ENCODE measurements around the gene ZNF286A.
A peak's percentile ranks its signal among the peaks of the same experiment; 100 is the strongest.
"Not testable (repeated sequence)": the region's sequence is repeated elsewhere in the genome, so short reads cannot be mapped to it uniquely, and the experiment has no call there.

ZNF286A gene

DNA sequence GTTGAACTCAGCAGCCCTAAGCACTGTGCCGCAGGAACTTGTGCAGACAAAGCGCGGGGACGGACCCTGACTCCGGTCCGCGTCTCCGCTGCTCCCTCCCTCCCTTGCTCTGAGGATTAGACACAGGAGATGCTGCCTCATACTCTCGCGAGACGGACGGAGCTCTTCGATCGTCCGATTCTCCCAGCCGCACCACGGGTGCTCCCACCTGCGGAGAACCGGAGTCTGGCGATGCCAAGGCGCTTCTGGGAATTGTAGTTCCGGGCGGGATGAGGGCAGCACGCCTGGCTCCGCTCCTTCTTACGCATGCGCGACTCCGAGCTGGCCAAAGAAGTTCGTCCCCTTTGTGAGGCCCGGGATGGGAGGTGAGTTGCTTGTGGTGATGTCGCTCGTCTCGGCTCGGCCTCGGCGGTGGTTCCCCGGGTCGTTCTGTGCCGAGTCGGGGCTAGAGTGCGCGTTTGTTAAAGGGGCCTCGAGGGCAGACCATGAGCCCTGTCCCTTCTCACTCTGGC, at the start of gene ZNF286A:
TSS of gene ZNF286A (plus strand) at position 340 of the 512 bp plus-strand sequence. CDS start 578 bp downstream, outside the sequence.
- H3K27me3 ChIP-seq (ENCODE audit: control insufficient read depth, insufficient read depth, low read length); H3K36me3 ChIP-seq (ENCODE audit: control insufficient read depth, insufficient read depth, low read length); H3K9ac ChIP-seq (ENCODE audit: low read length); H3K4me1 ChIP-seq (ENCODE audit: control insufficient read depth, insufficient read depth, low read length): not testable (repeated sequence)
- peak within 1 kb of the TSS; percentile 59 for H3K27ac ChIP-seq (ENCODE audit: low read depth, low read length)
- H3K4me3 ChIP-seq (ENCODE audit: low read length): peak within 1 kb of the TSS; percentile 77

- Histone ChIP-seq H3K4me3 (ENCODE audit: low read length) (peak overlapping the region; percentile 14), H3K27ac (ENCODE audit: low read depth, low read length) (peak overlapping the region; percentile 6), H3K27me3 (ENCODE audit: control insufficient read depth, insufficient read depth, low read length) (no peaks in the 10 kb centered on the region), H3K9ac (ENCODE audit: low read length) (no peak overlapping the region), H3K36me3 (ENCODE audit: control insufficient read depth, insufficient read depth, low read length) (no peaks in the 10 kb centered on the region), H3K4me1 (ENCODE audit: control insufficient read depth, insufficient read depth, low read length) (peaks cover 10% of the 10 kb centered on the region)
These were observed 49.6 kb upstream of the ZNF286A start for GRCh38 chr17:15649861-15650421.

DNA sequence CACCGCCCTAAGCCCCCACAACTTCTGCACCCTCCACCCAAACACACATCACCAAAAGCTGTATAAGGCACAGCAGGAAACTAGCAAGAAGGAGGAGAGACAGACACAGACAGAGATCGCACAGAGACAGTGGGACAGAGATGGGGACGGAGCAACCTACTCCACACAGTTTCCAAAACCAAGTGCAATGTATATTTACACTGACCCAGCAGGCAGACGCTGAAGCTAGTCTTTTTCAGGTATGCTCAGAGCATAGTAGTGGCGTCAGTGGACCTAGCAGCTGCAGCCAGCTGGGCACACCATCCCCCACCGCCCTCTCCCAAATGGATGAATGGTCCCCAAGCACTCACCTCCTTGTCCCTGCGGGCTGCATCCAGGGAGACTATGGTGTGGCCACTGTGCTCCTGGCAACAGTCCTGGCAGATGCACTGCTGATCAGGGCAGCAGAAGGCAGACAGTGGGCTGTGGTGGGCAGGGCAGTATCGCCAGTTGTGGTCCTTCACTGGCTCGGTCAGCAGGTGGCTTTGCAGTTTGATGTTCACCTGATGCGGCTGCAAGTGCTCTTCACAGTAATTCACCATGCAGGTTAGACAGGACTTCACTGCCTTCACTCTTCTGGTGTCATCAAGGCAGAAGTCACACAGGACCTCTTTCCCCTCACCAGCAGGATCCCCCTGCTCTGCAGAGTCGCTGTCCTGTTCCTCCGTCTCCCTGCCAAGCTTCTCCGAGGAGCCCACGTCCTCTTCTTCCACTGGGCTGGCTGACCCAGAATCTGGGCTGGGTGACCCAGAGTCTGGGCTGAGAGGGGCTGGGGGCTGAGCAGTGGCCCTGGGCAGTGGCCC, 48.6 kb upstream of the ZNF286A start:
- peaks cover 2% of the 10 kb centered on the region for H3K4me1 ChIP-seq (ENCODE audit: control insufficient read depth, insufficient read depth, low read length)
- peak overlapping the region; percentile 76 for H3K27ac ChIP-seq (ENCODE audit: low read depth, low read length)
- H3K4me3 ChIP-seq (ENCODE audit: low read length): peak overlapping the region; percentile 81
- H3K9ac ChIP-seq (ENCODE audit: low read length): peak overlapping the region; percentile 19
- no peaks in the 10 kb centered on the region for H3K27me3 ChIP-seq (ENCODE audit: control insufficient read depth, insufficient read depth, low read length)
- no peaks in the 10 kb centered on the region for H3K36me3 ChIP-seq (ENCODE audit: control insufficient read depth, insufficient read depth, low read length)

- no peaks in the 10 kb centered on the region for H3K36me3 ChIP-seq (ENCODE audit: control insufficient read depth, insufficient read depth, low read length)
- H3K27ac ChIP-seq (ENCODE audit: low read depth, low read length): peak overlapping the region; percentile 76
- H3K4me3 ChIP-seq (ENCODE audit: low read length): peak overlapping the region; percentile 81
- no peaks in the 10 kb centered on the region for H3K27me3 ChIP-seq (ENCODE audit: control insufficient read depth, insufficient read depth, low read length)
- H3K9ac ChIP-seq (ENCODE audit: low read length): peak overlapping the region; percentile 2
- H3K4me1 ChIP-seq (ENCODE audit: control insufficient read depth, insufficient read depth, low read length): no peaks in the 10 kb centered on the region
These were observed 47.9 kb upstream of the ZNF286A start for GRCh38 chr17:15651583-15652110.

- Histone ChIP-seq H3K4me3 (ENCODE audit: low read length) (no peak overlapping the region), H3K27me3 (ENCODE audit: control insufficient read depth, insufficient read depth, low read length) (no peaks in the 10 kb centered on the region), H3K4me1 (ENCODE audit: control insufficient read depth, insufficient read depth, low read length) (no peaks in the 10 kb centered on the region), H3K27ac (ENCODE audit: low read depth, low read length) (no peak overlapping the region), H3K9ac (ENCODE audit: low read length) (no peak overlapping the region), H3K36me3 (ENCODE audit: control insufficient read depth, insufficient read depth, low read length) (no peaks in the 10 kb centered on the region)
These were observed 46.6 kb upstream of the ZNF286A start for GRCh38 chr17:15652960-15653359.

- H3K4me3 ChIP-seq (ENCODE audit: low read length); H3K9ac ChIP-seq (ENCODE audit: low read length); H3K4me1 ChIP-seq (ENCODE audit: control insufficient read depth, insufficient read depth, low read length); H3K36me3 ChIP-seq (ENCODE audit: control insufficient read depth, insufficient read depth, low read length); H3K27ac ChIP-seq (ENCODE audit: low read depth, low read length); H3K27me3 ChIP-seq (ENCODE audit: control insufficient read depth, insufficient read depth, low read length): not testable (repeated sequence)
These were observed 45.2 kb upstream of the ZNF286A start for GRCh38 chr17:15654401-15654800.

DNA sequence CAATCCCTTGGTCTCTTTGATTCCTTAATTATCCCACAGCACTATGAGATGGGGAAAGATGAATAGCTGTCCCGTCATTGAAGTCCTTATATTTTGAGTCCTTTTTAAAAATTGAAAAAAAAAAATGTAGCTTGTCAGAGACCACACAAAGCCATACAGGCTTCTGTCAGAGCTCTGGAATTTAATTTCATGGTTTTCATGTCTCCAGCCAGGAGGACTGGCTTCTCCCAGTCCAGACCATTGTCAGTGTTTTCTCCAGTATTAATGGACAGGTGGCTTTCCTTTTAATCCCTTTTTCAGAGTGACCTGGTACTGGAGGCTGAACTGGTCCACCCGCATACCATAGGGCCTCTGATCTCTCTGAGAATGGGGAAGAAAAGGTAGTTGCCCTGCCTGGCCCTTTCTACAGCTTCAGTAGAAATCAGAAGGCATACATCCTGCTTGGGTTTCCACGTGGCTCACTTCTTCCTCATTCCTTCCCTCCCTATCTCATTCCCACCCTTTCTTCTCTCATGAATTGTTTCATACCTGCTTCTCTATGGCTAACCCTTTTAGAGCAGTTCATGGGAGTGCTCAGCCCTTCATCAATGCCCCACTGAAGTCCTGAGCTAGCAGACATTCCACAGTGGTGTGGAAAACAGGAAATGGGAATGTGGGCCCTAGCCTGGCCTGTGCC, 44.5 kb upstream of the ZNF286A start:
- Histone ChIP-seq H3K9ac (ENCODE audit: low read length) (peak overlapping the region; percentile 17), H3K4me1 (ENCODE audit: control insufficient read depth, insufficient read depth, low read length) (no peaks in the 10 kb centered on the region), H3K27ac (ENCODE audit: low read depth, low read length) (no peak overlapping the region), H3K27me3 (ENCODE audit: control insufficient read depth, insufficient read depth, low read length) (no peaks in the 10 kb centered on the region), H3K36me3 (ENCODE audit: control insufficient read depth, insufficient read depth, low read length) (no peaks in the 10 kb centered on the region), H3K4me3 (ENCODE audit: low read length) (no peak overlapping the region)

DNA sequence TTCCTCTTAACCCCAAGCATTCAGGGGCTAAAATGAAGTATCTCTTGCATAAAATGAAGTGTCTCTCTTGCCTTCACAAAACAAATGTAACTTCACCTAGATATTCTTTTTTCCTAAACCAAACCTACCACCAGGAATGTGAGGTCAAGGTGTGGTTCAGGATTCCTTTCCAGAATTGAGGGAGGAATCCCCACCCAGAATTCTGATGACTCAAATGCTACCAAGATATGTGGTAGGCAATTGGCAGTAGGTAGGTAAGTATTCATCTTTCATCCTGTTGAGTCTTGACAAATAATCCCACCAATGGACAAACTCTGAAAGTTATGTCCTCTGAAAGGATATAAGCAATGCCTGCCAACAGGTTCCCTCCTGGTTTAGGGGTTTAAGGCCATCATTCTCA, 41.7 kb upstream of the ZNF286A start:
- H3K9ac ChIP-seq (ENCODE audit: low read length): no peak overlapping the region
- no peaks in the 10 kb centered on the region for H3K4me1 ChIP-seq (ENCODE audit: control insufficient read depth, insufficient read depth, low read length)
- H3K27me3 ChIP-seq (ENCODE audit: control insufficient read depth, insufficient read depth, low read length): no peaks in the 10 kb centered on the region
- no peak overlapping the region for H3K27ac ChIP-seq (ENCODE audit: low read depth, low read length)
- no peaks in the 10 kb centered on the region for H3K36me3 ChIP-seq (ENCODE audit: control insufficient read depth, insufficient read depth, low read length)
- H3K4me3 ChIP-seq (ENCODE audit: low read length): no peak overlapping the region

DNA sequence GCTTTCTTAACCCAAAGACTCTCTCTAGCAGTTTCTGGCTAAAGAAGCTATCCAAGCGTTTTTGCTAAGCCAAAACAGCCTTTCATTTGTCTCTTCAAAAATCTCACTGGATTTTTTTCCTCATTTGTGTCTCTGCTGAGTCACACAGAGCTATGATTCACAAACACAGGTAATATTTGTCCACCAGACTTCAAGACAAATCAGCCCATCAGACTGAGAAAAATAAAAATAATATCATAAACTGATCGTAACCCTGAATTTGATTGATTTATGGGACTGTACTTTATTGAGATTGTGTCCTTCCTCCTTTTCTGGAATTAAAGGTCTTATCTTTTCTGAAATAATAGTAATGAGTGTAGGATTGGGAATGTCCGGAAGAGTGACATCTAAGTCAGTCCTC, 41.3 kb upstream of the ZNF286A start:
- no peak overlapping the region for H3K4me3 ChIP-seq (ENCODE audit: low read length)
- H3K9ac ChIP-seq (ENCODE audit: low read length): no peak overlapping the region
- no peaks in the 10 kb centered on the region for H3K27me3 ChIP-seq (ENCODE audit: control insufficient read depth, insufficient read depth, low read length)
- no peak overlapping the region for H3K27ac ChIP-seq (ENCODE audit: low read depth, low read length)
- no peaks in the 10 kb centered on the region for H3K4me1 ChIP-seq (ENCODE audit: control insufficient read depth, insufficient read depth, low read length)
- no peaks in the 10 kb centered on the region for H3K36me3 ChIP-seq (ENCODE audit: control insufficient read depth, insufficient read depth, low read length)

GRCh38 chr17:15659236-15659635, 40.3 kb upstream of the ZNF286A start:
- H3K27me3 ChIP-seq (ENCODE audit: control insufficient read depth, insufficient read depth, low read length): no peaks in the 10 kb centered on the region
- H3K27ac ChIP-seq (ENCODE audit: low read depth, low read length): no peak overlapping the region
- H3K9ac ChIP-seq (ENCODE audit: low read length): no peak overlapping the region
- no peaks in the 10 kb centered on the region for H3K36me3 ChIP-seq (ENCODE audit: control insufficient read depth, insufficient read depth, low read length)
- H3K4me1 ChIP-seq (ENCODE audit: control insufficient read depth, insufficient read depth, low read length): no peaks in the 10 kb centered on the region
- no peak overlapping the region for H3K4me3 ChIP-seq (ENCODE audit: low read length)

GRCh38 chr17:15659663-15660062, 39.9 kb upstream of the ZNF286A start:
- no peaks in the 10 kb centered on the region for H3K36me3 ChIP-seq (ENCODE audit: control insufficient read depth, insufficient read depth, low read length)
- H3K4me1 ChIP-seq (ENCODE audit: control insufficient read depth, insufficient read depth, low read length): no peaks in the 10 kb centered on the region
- H3K4me3 ChIP-seq (ENCODE audit: low read length): no peak overlapping the region
- no peak overlapping the region for H3K27ac ChIP-seq (ENCODE audit: low read depth, low read length)
- no peak overlapping the region for H3K9ac ChIP-seq (ENCODE audit: low read length)
- H3K27me3 ChIP-seq (ENCODE audit: control insufficient read depth, insufficient read depth, low read length): no peaks in the 10 kb centered on the region

GRCh38 chr17:15660077-15660476, 39.5 kb upstream of the ZNF286A start:
- Histone ChIP-seq H3K4me3 (ENCODE audit: low read length) (no peak overlapping the region), H3K27me3 (ENCODE audit: control insufficient read depth, insufficient read depth, low read length) (no peaks in the 10 kb centered on the region), H3K4me1 (ENCODE audit: control insufficient read depth, insufficient read depth, low read length) (no peaks in the 10 kb centered on the region), H3K36me3 (ENCODE audit: control insufficient read depth, insufficient read depth, low read length) (no peaks in the 10 kb centered on the region), H3K9ac (ENCODE audit: low read length) (no peak overlapping the region), H3K27ac (ENCODE audit: low read depth, low read length) (no peak overlapping the region)
